Measurements from ENCODE around the gene PEX10.

The PEX10 gene

GRCh38 chr1:2430592-2430973, 18.2 kb upstream of the PEX10 start:
- no peak for DNase-seq
- Histone ChIP-seq H3K27ac (ENCODE audit: low read length) (no peak overlapping the region), H3K4me2 (ENCODE audit: low read depth, low read length) (no peak overlapping the region), H3K4me1 (ENCODE audit: low read length) (no peaks in the 10 kb centered on the region), H4K20me1 (ENCODE audit: insufficient read depth, low read length) (no peaks in the 10 kb centered on the region), H3K79me2 (ENCODE audit: low read length) (no peaks in the 10 kb centered on the region), H3K4me3 (ENCODE audit: low read length) (no peak overlapping the region), H3F3A (ENCODE audit: insufficient read depth, low read length) (no peaks in the 10 kb centered on the region), H3K27me3 (replicated peaks; ENCODE audit: insufficient read depth, low read length) (peaks cover 100% of the 10 kb centered on the region), H3K9me3 (replicated peaks; ENCODE audit: insufficient read depth, low read length) (no peaks in the 10 kb centered on the region), H3K36me3 (replicated peaks; ENCODE audit: insufficient read depth, low read length) (no peaks in the 10 kb centered on the region), H3K9me2 (replicated peaks; ENCODE audit: insufficient read depth, low read length) (no peaks in the 10 kb centered on the region), H3K9ac (ENCODE audit: low read length) (no peak overlapping the region), H2AFZ (ENCODE audit: low read length) (no peak overlapping the region)
- no peak for TF ChIP-seq EZH2 (optimal IDR thresholded peaks at IDR 0.05; ENCODE audit: low read depth, low read length)
- no peak for TF ChIP-seq EZH2phosphoT487 (IDR thresholded peaks at IDR 0.05; ENCODE audit: low read length)
- no peak for TF ChIP-seq CTCF (IDR thresholded peaks at IDR 0.05; ENCODE audit: low read length)

GRCh38 chr1:2429780-2430591, 17.6 kb upstream of the PEX10 start:
- H3K36me3 ChIP-seq (replicated peaks; ENCODE audit: insufficient read depth, low read length), result no peaks in the 10 kb centered on the region
- no peak overlapping the region for H3K27ac ChIP-seq (ENCODE audit: low read length)
- H3K9ac ChIP-seq (ENCODE audit: low read length), result no peak overlapping the region
- peaks cover 100% of the 10 kb centered on the region for H3K27me3 ChIP-seq (replicated peaks; ENCODE audit: insufficient read depth, low read length)
- H3K4me2 ChIP-seq (ENCODE audit: low read depth, low read length), result no peak overlapping the region
- TF ChIP-seq EZH2 (optimal IDR thresholded peaks at IDR 0.05; ENCODE audit: low read depth, low read length) (no peak), EZH2phosphoT487 (IDR thresholded peaks at IDR 0.05; ENCODE audit: low read length) (no peak), CTCF (IDR thresholded peaks at IDR 0.05; ENCODE audit: low read length) (peak; percentile 37)
- H3K4me1 ChIP-seq (ENCODE audit: low read length), result no peaks in the 10 kb centered on the region
- no peak overlapping the region for H2AFZ ChIP-seq (ENCODE audit: low read length)
- no peaks in the 10 kb centered on the region for H3F3A ChIP-seq (ENCODE audit: insufficient read depth, low read length)
- no peak overlapping the region for H3K4me3 ChIP-seq (ENCODE audit: low read length)
- H4K20me1 ChIP-seq (ENCODE audit: insufficient read depth, low read length), result no peaks in the 10 kb centered on the region
- no peaks in the 10 kb centered on the region for H3K79me2 ChIP-seq (ENCODE audit: low read length)
- H3K9me3 ChIP-seq (replicated peaks; ENCODE audit: insufficient read depth, low read length), result no peaks in the 10 kb centered on the region
- H3K9me2 ChIP-seq (replicated peaks; ENCODE audit: insufficient read depth, low read length), result no peaks in the 10 kb centered on the region
- DNase-seq, result no peak

- Histone ChIP-seq H3F3A (ENCODE audit: insufficient read depth, low read length) (no peaks in the 10 kb centered on the region), H3K9me3 (replicated peaks; ENCODE audit: insufficient read depth, low read length) (no peaks in the 10 kb centered on the region), H3K9ac (ENCODE audit: low read length) (no peak overlapping the region), H3K4me3 (ENCODE audit: low read length) (no peak overlapping the region), H3K4me2 (ENCODE audit: low read depth, low read length) (no peak overlapping the region), H4K20me1 (ENCODE audit: insufficient read depth, low read length) (no peaks in the 10 kb centered on the region), H3K79me2 (ENCODE audit: low read length) (no peaks in the 10 kb centered on the region), H2AFZ (ENCODE audit: low read length) (no peak overlapping the region), H3K27ac (ENCODE audit: low read length) (no peak overlapping the region), H3K9me2 (replicated peaks; ENCODE audit: insufficient read depth, low read length) (no peaks in the 10 kb centered on the region), H3K36me3 (replicated peaks; ENCODE audit: insufficient read depth, low read length) (no peaks in the 10 kb centered on the region), H3K27me3 (replicated peaks; ENCODE audit: insufficient read depth, low read length) (peaks cover 97% of the 10 kb centered on the region), H3K4me1 (ENCODE audit: low read length) (no peaks in the 10 kb centered on the region)
- TF ChIP-seq EZH2phosphoT487 (IDR thresholded peaks at IDR 0.05; ENCODE audit: low read length) (no peak), CTCF (IDR thresholded peaks at IDR 0.05; ENCODE audit: low read length) (no peak), EZH2 (optimal IDR thresholded peaks at IDR 0.05; ENCODE audit: low read depth, low read length) (no peak)
- no peak for DNase-seq
These were observed 16.1 kb upstream of the PEX10 start for GRCh38 chr1:2428490-2428889.
